Sigmoid colon (tissue), 4 donors: ENCODE measurements around the gene B4GALT3.

Experiments used
- EP300 ChIP-seq, 4 donors: sonication (generic); formaldehyde crosslinking; IDR thresholded peaks; one replicate each; pipeline ENCODE4 v1.6.1; 2017; ENCODE audit warnings: antibody characterized with exemption in 4 of 4
- POLR2A ChIP-seq, 2 donors: fragments of 450-650 bp; IDR thresholded peaks; one replicate each; pipeline ENCODE4 v1.6.1; 2016; ENCODE audit warnings: antibody characterized with exemption in 2 of 2, mild to moderate bottlenecking in 2 of 2, moderate library complexity in 2 of 2
- TF ChIP-seq, protein P1 (sequence below), 4 experiments: fragments of 450-650 bp in 3 of 4; fragments of 200-600 bp in 1 of 4; IDR thresholded peaks; one replicate each; pipeline ENCODE4 v1.5.1; 2016 to 2019; ENCODE audit warnings: antibody characterized with exemption in 4 of 4, mild to moderate bottlenecking in 3 of 4, moderate library complexity in 2 of 4

GRCh38 chr1:161128591-161129420 lies 48.5 kb downstream of the B4GALT3 start:
- TF ChIP-seq, protein P1, sequence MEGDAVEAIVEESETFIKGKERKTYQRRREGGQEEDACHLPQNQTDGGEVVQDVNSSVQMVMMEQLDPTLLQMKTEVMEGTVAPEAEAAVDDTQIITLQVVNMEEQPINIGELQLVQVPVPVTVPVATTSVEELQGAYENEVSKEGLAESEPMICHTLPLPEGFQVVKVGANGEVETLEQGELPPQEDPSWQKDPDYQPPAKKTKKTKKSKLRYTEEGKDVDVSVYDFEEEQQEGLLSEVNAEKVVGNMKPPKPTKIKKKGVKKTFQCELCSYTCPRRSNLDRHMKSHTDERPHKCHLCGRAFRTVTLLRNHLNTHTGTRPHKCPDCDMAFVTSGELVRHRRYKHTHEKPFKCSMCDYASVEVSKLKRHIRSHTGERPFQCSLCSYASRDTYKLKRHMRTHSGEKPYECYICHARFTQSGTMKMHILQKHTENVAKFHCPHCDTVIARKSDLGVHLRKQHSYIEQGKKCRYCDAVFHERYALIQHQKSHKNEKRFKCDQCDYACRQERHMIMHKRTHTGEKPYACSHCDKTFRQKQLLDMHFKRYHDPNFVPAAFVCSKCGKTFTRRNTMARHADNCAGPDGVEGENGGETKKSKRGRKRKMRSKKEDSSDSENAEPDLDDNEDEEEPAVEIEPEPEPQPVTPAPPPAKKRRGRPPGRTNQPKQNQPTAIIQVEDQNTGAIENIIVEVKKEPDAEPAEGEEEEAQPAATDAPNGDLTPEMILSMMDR (IDR thresholded peaks at IDR 0.05), result no peak
- no peak for TF ChIP-seq POLR2A (IDR thresholded peaks at IDR 0.05)
- TF ChIP-seq EP300 (IDR thresholded peaks at IDR 0.05), result no peak
